NCI-H524 treated with DMSO at 0.1 percent for 48 hours (cell line): ENCODE results near the gene UCP2.

ENCODE experiments used
- DNase-seq: peaks from one replicate; lab custom pipeline; 2025; lab: John Stamatoyannopoulos, UW

UCP2 gene

DNA sequence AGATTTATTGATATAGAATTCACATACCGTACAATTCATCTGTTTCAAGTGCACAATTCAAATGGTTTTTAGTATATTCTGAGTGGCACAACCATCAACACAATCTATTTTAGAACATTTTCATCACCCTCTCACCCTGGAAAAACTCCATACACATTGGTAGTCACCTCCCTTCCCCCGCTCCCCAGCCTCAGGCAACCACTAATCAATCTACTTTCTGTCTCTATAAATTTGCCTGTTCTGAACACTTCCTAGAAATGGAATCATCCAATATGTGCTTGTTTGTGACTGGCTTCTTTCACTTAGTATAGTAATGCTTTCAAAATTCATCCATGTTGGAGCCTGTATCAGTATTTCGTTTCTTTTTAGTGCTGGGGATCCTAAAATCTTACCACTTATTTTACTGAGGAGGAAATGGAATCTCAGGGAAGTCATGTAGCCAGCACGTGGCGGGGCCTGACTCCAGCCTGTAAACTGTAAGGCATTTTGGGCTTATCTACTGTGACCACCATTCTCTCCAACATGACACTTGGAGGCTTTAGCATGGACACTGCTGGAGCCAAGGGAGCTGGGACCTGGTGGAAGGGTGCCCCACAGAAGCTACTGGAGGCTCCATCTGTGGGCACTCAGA lies 27.1 kb upstream of the UCP2 start:
- DNase-seq = no peak

DNA sequence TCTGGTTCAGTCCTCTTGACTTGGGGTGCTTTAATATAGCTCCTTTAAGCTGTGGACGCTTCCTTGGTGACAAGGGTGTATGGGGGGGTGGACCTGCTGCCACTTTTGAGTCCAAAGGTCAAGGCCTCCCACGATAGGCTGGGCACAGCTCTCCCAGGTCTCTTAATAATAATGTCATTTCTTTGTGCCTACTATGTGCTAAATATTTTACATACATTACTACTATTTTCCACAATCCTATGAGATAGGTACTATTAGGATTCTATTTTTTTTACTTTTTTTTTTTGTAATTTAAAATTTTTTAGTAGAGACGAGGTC lies 26.5 kb upstream of the UCP2 start:
- no peak for DNase-seq

DNA sequence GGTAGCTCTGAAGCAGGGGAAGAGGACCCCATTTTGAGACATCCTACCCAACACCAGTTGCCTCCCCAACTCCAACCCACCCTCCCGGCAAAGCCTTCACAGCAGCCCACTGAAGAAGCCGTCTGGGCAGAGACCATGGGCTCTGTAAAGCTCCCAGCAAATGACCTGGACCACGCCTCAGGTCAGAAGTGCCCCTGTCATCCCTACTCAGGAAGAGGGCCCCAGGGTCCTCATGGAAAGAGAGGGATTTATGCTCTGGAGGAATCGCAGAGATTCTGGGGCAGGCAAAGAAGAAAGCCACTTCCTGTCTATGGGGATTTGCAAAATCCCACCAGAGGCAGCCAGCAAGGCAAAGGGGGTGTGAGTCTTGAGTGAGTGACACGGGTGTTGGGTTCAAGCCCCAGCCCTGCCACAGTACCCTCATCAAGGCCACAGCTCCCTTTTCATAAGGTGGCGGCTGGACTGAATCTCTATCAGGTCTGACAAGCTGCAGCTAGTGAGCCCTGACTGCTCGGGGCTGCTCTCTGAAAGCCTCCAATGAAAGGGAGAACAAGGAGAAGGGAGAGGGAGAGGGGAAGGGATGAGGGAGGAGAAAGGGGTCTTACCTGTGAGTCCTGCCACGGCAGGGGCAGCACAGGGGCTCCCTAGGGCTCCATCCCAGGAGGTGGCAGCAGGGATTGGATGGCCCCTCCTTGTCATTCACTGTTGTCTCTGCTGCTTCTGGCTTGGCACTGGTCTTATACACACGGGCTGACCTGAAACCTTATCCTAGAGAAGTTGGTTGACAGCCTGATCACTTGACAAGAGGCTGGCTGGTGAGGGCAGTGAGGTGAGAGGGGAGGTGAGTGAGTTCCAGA lies 26.0 kb upstream of the UCP2 start, which contains the start of gene UCP3:
UCP3 (minus strand) TSS at position 713 of the 857 bp plus-strand sequence. CDS start 2,043 bp downstream, outside the sequence.
- DNase-seq = no peak

- DNase-seq = no peak
These were observed 25.2 kb upstream of the UCP2 start for GRCh38 chr11:74007691-74008372.

GRCh38 chr11:74006743-74007304 lies 24.2 kb upstream of the UCP2 start:
- no peak for DNase-seq

DNA sequence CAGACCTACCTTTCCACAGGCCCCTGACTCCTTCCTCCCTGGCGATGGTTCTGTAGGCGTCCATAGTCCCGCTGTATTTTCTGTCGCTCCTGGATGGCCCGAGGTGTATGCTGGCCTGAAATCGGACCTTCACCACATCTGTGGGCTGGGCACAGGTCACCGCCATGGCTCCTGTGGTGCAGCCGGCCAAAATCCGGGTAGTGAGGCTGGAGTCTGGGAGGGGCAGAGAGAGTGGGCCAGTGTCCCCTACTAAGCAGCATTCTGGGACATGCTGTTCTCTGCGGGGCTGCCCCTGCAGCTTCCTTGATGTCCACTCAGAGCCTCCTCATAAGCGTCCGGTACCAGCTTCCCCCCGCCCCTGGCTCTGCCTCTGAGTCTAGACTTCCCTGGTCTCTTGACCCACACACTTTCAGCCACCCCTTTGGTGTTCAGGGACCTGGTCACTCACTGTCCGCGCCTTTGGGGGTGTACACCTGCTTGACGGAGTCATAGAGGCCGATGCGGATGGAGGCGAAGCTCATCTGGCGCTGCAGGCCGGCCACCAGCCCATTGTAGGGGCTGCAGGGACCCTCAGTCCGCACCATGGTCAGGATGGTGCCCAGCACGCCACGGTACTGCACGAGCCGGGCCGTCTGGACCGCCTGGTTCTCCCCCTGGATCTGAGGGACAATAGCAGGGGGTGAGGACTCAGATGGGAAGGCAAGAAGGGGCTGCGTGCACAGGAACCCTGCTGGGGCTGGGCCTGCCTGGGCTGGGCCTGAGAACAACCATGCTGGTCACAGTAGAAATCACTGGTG lies 23.3 kb upstream of the UCP2 start:
- DNase-seq = no peak

DNA sequence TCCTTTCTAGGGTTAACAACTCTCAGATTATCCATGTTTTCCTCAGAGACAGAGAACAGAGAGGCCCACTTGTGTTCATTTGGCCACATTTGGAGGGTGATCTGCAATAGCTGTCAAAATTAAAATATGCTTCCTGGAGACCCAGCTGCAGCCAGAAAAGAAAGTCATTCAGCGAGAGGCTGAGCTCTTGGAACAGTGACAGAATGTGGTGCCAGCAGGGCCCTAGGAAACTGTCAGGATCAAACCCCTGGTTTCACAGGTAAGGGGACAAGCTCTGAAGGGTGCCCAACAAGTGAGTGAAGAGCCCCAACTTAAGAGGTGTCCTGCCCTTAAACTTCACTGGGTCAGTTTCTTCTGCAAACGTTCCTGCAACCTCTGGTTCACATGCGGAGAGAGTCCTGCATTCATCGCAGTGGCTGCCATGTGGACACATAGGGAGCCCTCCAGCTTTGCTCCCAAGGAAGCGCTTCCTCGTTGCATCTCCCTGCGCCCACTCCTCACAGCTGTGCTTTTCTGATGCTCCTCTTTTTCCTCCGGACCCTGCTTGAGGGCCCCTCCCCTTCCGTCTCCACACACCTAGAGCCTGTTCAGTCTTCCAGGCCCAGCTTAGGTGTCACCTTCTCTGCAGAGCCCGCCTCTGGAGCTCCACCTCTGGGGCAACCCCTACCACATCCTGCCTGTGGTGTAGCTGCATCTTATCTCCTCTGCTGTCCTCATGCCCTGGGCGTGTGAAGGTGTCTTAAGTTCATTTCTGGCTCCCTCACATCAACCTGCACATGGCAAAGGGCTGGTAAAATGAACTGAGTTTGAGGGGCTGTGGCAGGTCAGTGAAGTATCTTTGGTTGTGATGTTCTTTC lies 22.3 kb upstream of the UCP2 start:
- DNase-seq = no peak

DNA sequence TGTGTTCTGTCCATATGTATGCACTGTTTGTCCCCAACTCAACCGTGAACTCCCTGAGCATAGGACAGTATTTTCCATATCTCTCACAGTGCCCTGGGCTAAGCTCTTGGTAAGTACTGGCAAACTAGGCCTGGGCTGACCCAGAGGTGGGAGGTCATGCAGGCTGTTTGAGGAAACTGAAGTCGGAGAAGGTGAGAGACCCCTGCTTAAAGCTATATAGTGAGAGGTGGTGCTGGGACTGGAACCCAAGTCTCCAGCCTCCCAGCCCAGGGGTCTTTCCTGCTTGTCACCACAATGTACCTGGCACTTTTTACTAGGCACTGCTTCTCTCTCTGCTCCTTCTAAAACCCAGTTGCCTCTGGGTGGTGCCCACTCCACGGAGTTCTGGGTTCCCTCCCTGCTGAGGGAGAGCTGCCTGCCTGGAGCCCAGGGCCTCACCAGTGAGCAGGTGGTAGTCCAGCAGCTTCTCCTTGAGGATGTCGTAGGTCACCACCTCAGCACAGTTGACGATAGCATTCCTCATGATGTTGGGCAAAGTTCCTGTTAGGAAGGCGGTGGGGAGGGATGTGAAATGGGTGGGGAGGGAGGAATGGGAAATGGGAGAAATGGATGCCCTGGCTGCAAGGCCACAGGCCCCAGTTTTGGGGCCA lies 21.5 kb upstream of the UCP2 start:
- no peak for DNase-seq

- no peak for DNase-seq
These were observed 20.2 kb upstream of the UCP2 start for GRCh38 chr11:74002832-74003231.

DNA sequence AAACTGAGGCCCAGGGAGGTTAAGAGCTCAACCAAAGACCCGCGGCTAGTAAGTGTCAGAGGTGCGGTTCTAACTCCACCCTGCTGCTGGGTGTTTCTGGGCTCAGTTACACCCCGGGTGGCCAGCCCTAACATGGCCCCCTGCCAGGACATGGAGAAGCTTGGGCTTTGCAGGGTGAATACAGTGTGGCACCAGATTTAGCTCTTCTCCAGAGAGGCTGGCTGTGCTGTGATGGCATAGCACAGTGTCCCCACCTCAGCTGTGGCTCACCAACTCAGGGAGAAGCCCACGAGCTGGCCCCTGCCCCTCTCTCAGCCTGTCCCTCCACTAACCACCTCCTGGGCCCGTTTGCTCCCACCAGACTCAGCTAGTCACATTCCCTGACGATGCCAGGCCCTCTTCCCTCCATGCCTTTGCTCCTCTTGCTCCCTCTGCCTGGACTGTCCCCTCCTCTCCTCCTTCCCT lies 19.2 kb upstream of the UCP2 start:
- DNase-seq = no peak

- no peak for DNase-seq
These were observed 17.9 kb upstream of the UCP2 start for GRCh38 chr11:74000307-74001133.

GRCh38 chr11:73999581-74000306 lies 17.1 kb upstream of the UCP2 start:
- no peak for DNase-seq

DNA sequence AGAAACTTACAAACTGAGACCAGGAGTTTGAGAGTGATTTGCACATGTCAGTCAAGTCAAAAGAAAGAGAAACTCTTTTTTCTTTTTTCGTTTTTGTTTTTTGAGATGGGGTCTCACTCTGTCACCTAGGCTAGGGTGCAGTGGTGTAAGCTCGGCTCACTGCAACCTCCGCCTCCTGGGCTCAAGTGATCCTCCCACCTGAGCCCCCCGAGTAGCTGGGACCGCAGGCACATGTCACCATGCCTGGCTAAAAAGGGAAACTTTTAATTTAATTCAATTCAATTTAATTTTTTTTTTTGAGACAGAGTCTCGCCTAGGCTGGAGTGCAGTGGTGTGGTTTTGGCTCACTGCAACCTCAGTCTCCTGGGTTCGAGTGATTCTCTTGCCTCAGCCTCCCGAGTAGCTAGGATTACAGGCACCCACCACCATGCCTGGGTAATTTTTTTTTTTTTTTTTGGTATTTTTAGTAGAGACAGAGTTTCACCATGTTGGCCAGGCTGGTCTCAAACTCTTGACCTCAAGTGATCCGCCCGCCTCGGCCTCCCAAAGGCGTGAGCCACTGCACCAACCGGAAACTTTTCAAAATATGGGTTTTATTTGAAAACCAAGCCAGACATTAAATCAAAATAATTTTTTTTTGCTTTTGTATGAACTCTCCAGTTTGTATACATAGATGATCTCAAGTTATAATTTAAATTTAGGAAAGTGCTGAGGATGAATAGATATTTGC lies 16.4 kb upstream of the UCP2 start:
- DNase-seq = no peak

- no peak for DNase-seq
These were observed 14.6 kb upstream of the UCP2 start for GRCh38 chr11:73997120-73997770.

- no peak for DNase-seq
These were observed 13.6 kb upstream of the UCP2 start for GRCh38 chr11:73996161-73996747.

- DNase-seq = no peak
These were observed 13.1 kb upstream of the UCP2 start for GRCh38 chr11:73995731-73996130.

DNA sequence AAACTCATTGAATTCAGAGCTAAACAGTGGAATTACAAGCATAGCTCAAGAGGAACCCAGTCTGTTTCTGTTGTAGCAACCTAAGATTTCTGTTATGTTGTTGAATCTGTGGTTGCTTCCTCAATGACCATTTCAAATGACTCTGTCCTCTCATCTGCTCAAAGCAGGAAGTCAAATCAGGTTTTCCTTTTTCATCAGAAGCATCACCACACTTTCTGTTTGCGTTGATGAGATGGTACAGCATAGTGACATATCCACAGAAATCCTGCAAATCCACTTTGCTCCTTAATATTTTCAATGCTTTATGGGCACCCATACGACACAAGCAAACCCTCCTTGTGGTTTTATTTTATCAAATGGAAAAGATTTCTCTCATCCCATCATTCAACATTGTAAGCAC lies 12.6 kb upstream of the UCP2 start:
- no peak for DNase-seq
